GM19023 (cell line): ENCODE measurements around the gene LAMA4.

ENCODE experiments used
- ATAC-seq: cut with Tn5 transposase; IDR thresholded peaks from one replicate; pipeline ENCODE4 v1.9.1; 2021; ENCODE audit warnings: mild to moderate bottlenecking, moderate library complexity; ENCODE audit not compliant: unreplicated experiment

LAMA4 gene

GRCh38 chr6:112253841-112254816, at the start of gene LAMA4:
Gene LAMA4, minus strand, starts transcription at chr6:112254567. Its CDS starts 417 bp downstream, at chr6:112254150.
- no peak for ATAC-seq

GRCh38 chr6:112302142-112302705, 47.9 kb upstream of the LAMA4 start:
- no peak for ATAC-seq

- ATAC-seq = no peak
These were observed 46.5 kb upstream of the LAMA4 start for GRCh38 chr6:112300896-112301295.

- no peak for ATAC-seq
These were observed 44.5 kb upstream of the LAMA4 start for GRCh38 chr6:112298816-112299281.

- ATAC-seq = no peak
These were observed 43.8 kb upstream of the LAMA4 start for GRCh38 chr6:112298021-112298745.

- ATAC-seq = no peak
These were observed 42.3 kb upstream of the LAMA4 start for GRCh38 chr6:112296694-112297093.

GRCh38 chr6:112296122-112296521, 41.8 kb upstream of the LAMA4 start:
- ATAC-seq = peak; percentile 57

GRCh38 chr6:112291161-112291762, 36.9 kb upstream of the LAMA4 start:
- no peak for ATAC-seq

GRCh38 chr6:112289038-112289566, 34.7 kb upstream of the LAMA4 start:
- no peak for ATAC-seq

- ATAC-seq = no peak
These were observed 34.1 kb upstream of the LAMA4 start for GRCh38 chr6:112288475-112288874.

GRCh38 chr6:112287577-112288225, 33.3 kb upstream of the LAMA4 start:
- ATAC-seq = no peak

GRCh38 chr6:112286500-112287144, 32.3 kb upstream of the LAMA4 start:
- ATAC-seq = no peak

- peak; percentile 60 for ATAC-seq
These were observed 31.6 kb upstream of the LAMA4 start for GRCh38 chr6:112286010-112286409.

GRCh38 chr6:112284603-112285002, 30.2 kb upstream of the LAMA4 start:
- no peak for ATAC-seq

- no peak for ATAC-seq
These were observed 29.3 kb upstream of the LAMA4 start for GRCh38 chr6:112283621-112284020.

- ATAC-seq = no peak
These were observed 27.7 kb upstream of the LAMA4 start for GRCh38 chr6:112281821-112282615.

- no peak for ATAC-seq
These were observed 24.9 kb upstream of the LAMA4 start for GRCh38 chr6:112279031-112279935.

GRCh38 chr6:112275365-112275764, 21.0 kb upstream of the LAMA4 start:
- no peak for ATAC-seq
